Hypothalamus (tissue), 51 donors: Measurements from ENCODE around the gene ATP6V0E2.
"Not testable (repeated sequence)": the region's sequence is repeated elsewhere in the genome, so short reads cannot be mapped to it uniquely, and the experiment has no call there.

Experiments used
- DNase-seq, 51 donors: peaks; one replicate each; lab custom pipeline; 2025; lab: John Stamatoyannopoulos, UW

The ATP6V0E2 gene

GRCh38 chr7:149874644-149875028, 867 bp downstream of the ATP6V0E2 start:
- peak in 2 of 51 donors; percentile 30 to 33 for DNase-seq

GRCh38 chr7:149875396-149875795, 1.6 kb downstream of the ATP6V0E2 start:
- no peak for DNase-seq

GRCh38 chr7:149877890-149878522, 4.2 kb downstream of the ATP6V0E2 start:
- no peak for DNase-seq

- DNase-seq = no peak
These were observed 4.8 kb downstream of the ATP6V0E2 start for GRCh38 chr7:149878523-149878921.

GRCh38 chr7:149879271-149879743, 5.5 kb downstream of the ATP6V0E2 start:
- DNase-seq = no peak

- DNase-seq = no peak
These were observed 6.2 kb downstream of the ATP6V0E2 start for GRCh38 chr7:149879766-149880637.

- peak in 39 of 51 donors; percentile 42 to 88 (median 73) for DNase-seq
These were observed 7.0 kb downstream of the ATP6V0E2 start for GRCh38 chr7:149880638-149881311.

- DNase-seq = no peak
These were observed 7.8 kb downstream of the ATP6V0E2 start for GRCh38 chr7:149881328-149882247.

- peak in 27 of 51 donors; percentile 36 to 80 (median 59) for DNase-seq
These were observed 8.7 kb downstream of the ATP6V0E2 start for GRCh38 chr7:149882248-149883047.

- no peak for DNase-seq
These were observed 9.3 kb downstream of the ATP6V0E2 start for GRCh38 chr7:149883048-149883438.

GRCh38 chr7:149883452-149883861, 9.7 kb downstream of the ATP6V0E2 start:
- peak in 30 of 51 donors; percentile 32 to 78 (median 60) for DNase-seq

GRCh38 chr7:149884016-149884415, 10.2 kb downstream of the ATP6V0E2 start:
- no peak for DNase-seq

GRCh38 chr7:149884541-149884940, 10.8 kb downstream of the ATP6V0E2 start:
- no peak for DNase-seq

- no peak for DNase-seq
These were observed 11.6 kb downstream of the ATP6V0E2 start for GRCh38 chr7:149885191-149886017.

- no peak for DNase-seq
These were observed 12.2 kb downstream of the ATP6V0E2 start for GRCh38 chr7:149886018-149886415.

GRCh38 chr7:149887311-149887710, 13.5 kb downstream of the ATP6V0E2 start:
- no peak for DNase-seq

- not testable (repeated sequence) for DNase-seq
These were observed 16.9 kb downstream of the ATP6V0E2 start for GRCh38 chr7:149890715-149891114.

- DNase-seq = not testable (repeated sequence)
These were observed 21.2 kb downstream of the ATP6V0E2 start for GRCh38 chr7:149894957-149895356.
